ENCODE measurements around the gene MICAL2. TPM values are rescaled to one million over a fixed set of nuclear protein-coding genes. Genes with fewer than 3 reads are reported as not detected.

The MICAL2 gene
- total and polyA plus RNA-seq, 10 of the 15 experiments (the other 5 are each of a cell fraction or from before 2014, with no cell fraction given) = 0.90 to 5.6 (median 2.4) TPM

DNA sequence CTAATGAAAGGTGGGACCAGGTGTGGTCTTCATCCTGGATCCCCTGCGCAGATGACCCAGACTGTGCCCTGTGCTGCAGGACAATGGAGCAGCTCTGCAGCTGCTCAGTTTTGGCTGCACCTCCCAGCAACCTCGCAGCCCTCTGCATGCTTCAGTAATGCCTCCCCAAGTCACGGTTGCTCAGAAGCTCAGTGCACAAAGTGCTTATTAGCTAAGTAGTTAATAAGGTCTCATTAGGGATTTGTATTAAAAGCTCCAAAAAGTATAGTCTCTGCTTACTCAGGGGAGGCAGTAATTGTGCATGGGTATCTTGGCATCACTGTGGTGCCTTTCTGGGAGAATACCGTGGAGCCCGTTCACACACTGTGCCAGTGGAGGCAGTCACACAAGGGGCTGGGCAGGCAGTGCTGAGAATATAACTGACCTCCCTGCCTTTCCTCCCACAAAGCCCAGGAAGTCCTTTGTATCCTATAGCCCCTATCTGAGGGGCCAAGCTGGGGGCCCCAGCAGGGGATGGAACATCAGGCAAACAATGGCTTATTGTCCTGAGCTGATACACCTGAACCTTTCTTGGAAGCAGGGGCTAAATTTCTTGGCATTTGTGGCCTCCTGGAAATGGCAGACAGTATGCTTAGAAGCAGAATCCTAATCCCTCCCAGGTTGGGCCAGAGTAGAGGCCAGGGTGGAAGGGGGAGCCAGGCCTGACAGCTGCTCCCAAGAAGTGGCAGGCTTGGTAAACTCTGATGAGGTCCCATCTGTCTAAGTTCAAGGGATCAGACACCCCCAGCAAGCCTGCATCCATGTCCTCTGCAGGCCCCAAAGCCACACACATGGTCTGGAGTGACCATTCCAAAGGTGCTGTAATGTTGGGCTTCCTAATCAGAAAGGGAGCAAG, 141.5 kb downstream of the MICAL2 start:
- CTCF ChIA-PET = interaction anchor here (0.7 to 1.3 kb wide), 2 partner anchors 15 to 476 kb away, joined by 4 read pairs; no protein-coding TSS in a partner anchor
- intact Hi-C loops (cut with micrococcal nuclease; ENCODE audit: unreplicated experiment) (no loop called here), in situ Hi-C loops (cut with MboI) (no loop called here)
- no peak overlapping the region for H3K9ac ChIP-seq (ENCODE audit: control insufficient read depth, insufficient read depth, low read length)
- H3K9me3 ChIP-seq (replicated peaks; ENCODE audit: control insufficient read depth, insufficient read depth, low read length) = no peaks in the 10 kb centered on the region
- SMC1A ChIA-PET (ENCODE audit: uncharacterized antibody, unreplicated experiment) = interaction anchor here (1.1 kb wide), 1 partner anchor 19 kb away, joined by 3 read pairs; no protein-coding TSS in a partner anchor
- no peak overlapping the region for H3K4me2 ChIP-seq (ENCODE audit: control insufficient read depth, insufficient read depth)
- WGBS (ENCODE audit: insufficient coverage, insufficient replicate concordance, low lambda C conversion rate, missing lambda C conversion rate) = 34% methylated on average over 5 of the region's 5 CpGs
- H3K79me2 ChIP-seq (ENCODE audit: control insufficient read depth, insufficient read depth, low read length) = no peaks in the 10 kb centered on the region
- no peak overlapping the region for H2AFZ ChIP-seq (ENCODE audit: control insufficient read depth, low read depth, low read length)
- RAD21 ChIA-PET (ENCODE audit: unreplicated experiment) = interaction anchor here (1.0 kb wide), 1 partner anchor 30 kb away, joined by 5 read pairs; no protein-coding TSS in a partner anchor
- H3K27ac ChIP-seq (ENCODE audit: control insufficient read depth, insufficient read depth) = no peak overlapping the region
- H3K27me3 ChIP-seq (replicated peaks in 1 of 2; ENCODE audit: control insufficient read depth in 2 of 2, insufficient read depth in 2 of 2, low read length in 1 of 2) = peaks cover 0 to 2% of the 10 kb centered on the region in 2 experiments; a peak in 1 of 4 replicates
- H3K36me3 ChIP-seq (ENCODE audit: control insufficient read depth in 2 of 2, insufficient read depth in 2 of 2, low read length in 1 of 2) = no peaks in the 10 kb centered on the region
- TF ChIP-seq EED (IDR thresholded peaks at IDR 0.05; ENCODE audit: low read depth) (no peak), SIX5 (IDR thresholded peaks at IDR 0.05; ENCODE audit: low read depth, low read length, severe bottlenecking) (no peak), RBBP5 (conservative IDR thresholded peaks at IDR 0.05) (no peak), FOXK2 (IDR thresholded peaks at IDR 0.05) (no peak), RB1 (IDR thresholded peaks at IDR 0.05; ENCODE audit: borderline replicate concordance) (no peak), ASH2L (IDR thresholded peaks at IDR 0.05; ENCODE audit: borderline replicate concordance, low read depth) (no peak)
- TF ChIP-seq, protein P1, sequence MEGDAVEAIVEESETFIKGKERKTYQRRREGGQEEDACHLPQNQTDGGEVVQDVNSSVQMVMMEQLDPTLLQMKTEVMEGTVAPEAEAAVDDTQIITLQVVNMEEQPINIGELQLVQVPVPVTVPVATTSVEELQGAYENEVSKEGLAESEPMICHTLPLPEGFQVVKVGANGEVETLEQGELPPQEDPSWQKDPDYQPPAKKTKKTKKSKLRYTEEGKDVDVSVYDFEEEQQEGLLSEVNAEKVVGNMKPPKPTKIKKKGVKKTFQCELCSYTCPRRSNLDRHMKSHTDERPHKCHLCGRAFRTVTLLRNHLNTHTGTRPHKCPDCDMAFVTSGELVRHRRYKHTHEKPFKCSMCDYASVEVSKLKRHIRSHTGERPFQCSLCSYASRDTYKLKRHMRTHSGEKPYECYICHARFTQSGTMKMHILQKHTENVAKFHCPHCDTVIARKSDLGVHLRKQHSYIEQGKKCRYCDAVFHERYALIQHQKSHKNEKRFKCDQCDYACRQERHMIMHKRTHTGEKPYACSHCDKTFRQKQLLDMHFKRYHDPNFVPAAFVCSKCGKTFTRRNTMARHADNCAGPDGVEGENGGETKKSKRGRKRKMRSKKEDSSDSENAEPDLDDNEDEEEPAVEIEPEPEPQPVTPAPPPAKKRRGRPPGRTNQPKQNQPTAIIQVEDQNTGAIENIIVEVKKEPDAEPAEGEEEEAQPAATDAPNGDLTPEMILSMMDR (IDR thresholded peaks at IDR 0.05 in 2 of 3, conservative IDR thresholded peaks at IDR 0.05 in 1 of 3; ENCODE audit: control insufficient read depth in 2 of 3, extremely low read depth in 1 of 3, insufficient read depth in 1 of 3, low read depth in 3 of 3, low read length in 3 of 3) = no peak
- TF ChIP-seq, protein P2, sequence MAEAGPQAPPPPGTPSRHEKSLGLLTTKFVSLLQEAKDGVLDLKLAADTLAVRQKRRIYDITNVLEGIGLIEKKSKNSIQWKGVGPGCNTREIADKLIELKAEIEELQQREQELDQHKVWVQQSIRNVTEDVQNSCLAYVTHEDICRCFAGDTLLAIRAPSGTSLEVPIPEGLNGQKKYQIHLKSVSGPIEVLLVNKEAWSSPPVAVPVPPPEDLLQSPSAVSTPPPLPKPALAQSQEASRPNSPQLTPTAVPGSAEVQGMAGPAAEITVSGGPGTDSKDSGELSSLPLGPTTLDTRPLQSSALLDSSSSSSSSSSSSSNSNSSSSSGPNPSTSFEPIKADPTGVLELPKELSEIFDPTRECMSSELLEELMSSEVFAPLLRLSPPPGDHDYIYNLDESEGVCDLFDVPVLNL (IDR thresholded peaks at IDR 0.05; ENCODE audit: low read depth, low read length) = no peak
- TF ChIP-seq, protein P3, sequence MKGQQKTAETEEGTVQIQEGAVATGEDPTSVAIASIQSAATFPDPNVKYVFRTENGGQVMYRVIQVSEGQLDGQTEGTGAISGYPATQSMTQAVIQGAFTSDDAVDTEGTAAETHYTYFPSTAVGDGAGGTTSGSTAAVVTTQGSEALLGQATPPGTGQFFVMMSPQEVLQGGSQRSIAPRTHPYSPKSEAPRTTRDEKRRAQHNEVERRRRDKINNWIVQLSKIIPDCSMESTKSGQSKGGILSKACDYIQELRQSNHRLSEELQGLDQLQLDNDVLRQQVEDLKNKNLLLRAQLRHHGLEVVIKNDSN (IDR thresholded peaks at IDR 0.05; ENCODE audit: borderline replicate concordance, extremely low read length, insufficient read depth, low read depth, low read length) = no peak
- ATAC-seq (no peak), DNase-seq (ENCODE audit: low read depth, low spot score) (no peak), FAIRE-seq (no peak)
- POLR2A ChIA-PET = no interaction called here
- no TSS peak for BruUV-seq (replicated peaks)
- no peak overlapping the region for H3K4me3 ChIP-seq
- H3K4me1 ChIP-seq (ENCODE audit: control insufficient read depth, insufficient read depth, low read length) = no peaks in the 10 kb centered on the region
- no peaks in the 10 kb centered on the region for H4K20me1 ChIP-seq (ENCODE audit: control insufficient read depth, insufficient read depth)
